ENCODE results near the gene DEUP1.

The DEUP1 gene

DNA sequence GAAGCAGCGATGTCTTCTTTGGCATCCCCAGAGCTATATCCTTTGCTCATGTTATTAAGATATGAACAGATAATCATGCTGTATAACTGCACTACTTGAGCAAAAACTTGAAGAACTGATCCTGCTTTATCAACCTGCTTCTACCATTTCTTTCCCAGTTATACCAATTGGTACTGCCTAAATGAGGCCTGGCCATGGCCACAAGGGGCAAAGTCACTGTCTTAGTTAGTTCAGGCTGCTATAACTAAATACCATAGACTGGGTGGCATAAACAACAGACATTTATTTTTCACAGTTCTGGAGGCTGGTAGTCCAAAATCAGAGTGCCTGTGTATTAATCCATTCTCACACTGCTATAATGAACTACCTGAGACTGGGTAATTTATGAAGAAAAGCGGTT lies 37.5 kb downstream of the DEUP1 start:
- no peak for TF ChIP-seq SIN3A (IDR thresholded peaks at IDR 0.05; ENCODE audit: borderline replicate concordance, insufficient read depth, low read length)
- TF ChIP-seq POLR2AphosphoS5 (IDR thresholded peaks at IDR 0.05; ENCODE audit: low read depth, low read length): no peak
- no peak for TF ChIP-seq TAF1 (IDR thresholded peaks at IDR 0.05; ENCODE audit: borderline replicate concordance, insufficient read depth, low read length)
- TF ChIP-seq REST (IDR thresholded peaks at IDR 0.05; ENCODE audit: insufficient read depth in 1 of 2, low read depth in 2 of 2, low read length in 2 of 2): no peak
- no peak for TF ChIP-seq FOXP2 (optimal IDR thresholded peaks at IDR 0.05; ENCODE audit: borderline replicate concordance, extremely low read depth, extremely low read length, insufficient read depth)

DNA sequence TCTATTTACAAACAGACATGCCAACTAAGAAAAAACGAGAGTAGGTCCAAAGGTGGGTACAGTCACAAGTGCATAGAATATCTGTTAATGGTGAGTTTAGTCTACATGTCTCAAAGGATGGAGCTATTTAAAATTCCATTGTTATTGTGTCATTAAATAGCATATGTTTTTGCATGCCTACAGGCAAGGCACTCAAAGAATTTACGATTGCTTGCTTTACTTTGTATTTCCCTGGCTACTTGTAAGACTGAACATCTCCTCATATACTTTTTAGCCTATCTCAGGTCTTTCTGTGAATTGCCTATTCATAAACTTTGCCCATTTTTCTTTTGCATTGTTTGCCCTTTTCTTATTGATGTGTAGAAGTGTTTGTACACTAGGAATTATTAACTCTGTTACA lies 39.7 kb downstream of the DEUP1 start:
- TF ChIP-seq REST (IDR thresholded peaks at IDR 0.05; ENCODE audit: insufficient read depth in 1 of 2, low read depth in 2 of 2, low read length in 2 of 2): no peak
- no peak for TF ChIP-seq SIN3A (IDR thresholded peaks at IDR 0.05; ENCODE audit: borderline replicate concordance, insufficient read depth, low read length)

- TF ChIP-seq REST (IDR thresholded peaks at IDR 0.05; ENCODE audit: insufficient read depth in 1 of 2, low read depth in 2 of 2, low read length in 2 of 2) (no peak), POLR2AphosphoS5 (IDR thresholded peaks at IDR 0.05; ENCODE audit: low read depth, low read length) (no peak), FOXP2 (optimal IDR thresholded peaks at IDR 0.05; ENCODE audit: borderline replicate concordance, extremely low read depth, extremely low read length, insufficient read depth) (no peak), TAF1 (IDR thresholded peaks at IDR 0.05; ENCODE audit: borderline replicate concordance, insufficient read depth, low read length) (no peak), SIN3A (IDR thresholded peaks at IDR 0.05; ENCODE audit: borderline replicate concordance, insufficient read depth, low read length) (no peak)
Observed at GRCh38 chr11:93389737-93390136, 59.2 kb downstream of the DEUP1 start.

GRCh38 chr11:93392867-93393266 lies 62.3 kb downstream of the DEUP1 start:
- TF ChIP-seq TAF1 (IDR thresholded peaks at IDR 0.05; ENCODE audit: borderline replicate concordance, insufficient read depth, low read length) (no peak), FOXP2 (optimal IDR thresholded peaks at IDR 0.05; ENCODE audit: borderline replicate concordance, extremely low read depth, extremely low read length, insufficient read depth) (no peak), SIN3A (IDR thresholded peaks at IDR 0.05; ENCODE audit: borderline replicate concordance, insufficient read depth, low read length) (no peak), REST (IDR thresholded peaks at IDR 0.05; ENCODE audit: insufficient read depth in 1 of 2, low read depth in 2 of 2, low read length in 2 of 2) (no peak), POLR2AphosphoS5 (IDR thresholded peaks at IDR 0.05; ENCODE audit: low read depth, low read length) (no peak)

- TF ChIP-seq POLR2AphosphoS5 (IDR thresholded peaks at IDR 0.05; ENCODE audit: low read depth, low read length) (no peak), REST (IDR thresholded peaks at IDR 0.05; ENCODE audit: insufficient read depth in 1 of 2, low read depth in 2 of 2, low read length in 2 of 2) (no peak), FOXP2 (optimal IDR thresholded peaks at IDR 0.05; ENCODE audit: borderline replicate concordance, extremely low read depth, extremely low read length, insufficient read depth) (no peak), SIN3A (IDR thresholded peaks at IDR 0.05; ENCODE audit: borderline replicate concordance, insufficient read depth, low read length) (no peak), TAF1 (IDR thresholded peaks at IDR 0.05; ENCODE audit: borderline replicate concordance, insufficient read depth, low read length) (no peak)
Observed at GRCh38 chr11:93393386-93393785, 62.8 kb downstream of the DEUP1 start.
